Endodermal cell (in vitro differentiated cells): ENCODE results near the gene SIAH3. TPM values are rescaled to one million over a fixed set of nuclear protein-coding genes. Genes with fewer than 3 reads are reported as not detected.

Experiments
- DNase-seq: peaks from one replicate; pipeline ENCODE4 v3.0.0-alpha.2; 2017
- H3K27ac ChIP-seq: 2 replicates; pipeline ENCODE4 v1.5.1; 2013; ENCODE audit warnings: mild to moderate bottlenecking, low read depth, low read length, moderate library complexity
- H3K27me3 ChIP-seq: 2 replicates; pipeline ENCODE4 v1.6.1; 2013; ENCODE audit warnings: mild to moderate bottlenecking, low read length, moderate library complexity; ENCODE audit not compliant: insufficient read depth, control insufficient read depth, poor library complexity, severe bottlenecking
- H3K36me3 ChIP-seq: 2 replicates; pipeline ENCODE4 v1.7.0; 2013; ENCODE audit warnings: mild to moderate bottlenecking, low read length, moderate library complexity; ENCODE audit not compliant: control insufficient read depth, insufficient read depth
- H3K4me1 ChIP-seq: one replicate; pipeline ENCODE4 v1.7.0; 2013; ENCODE audit warnings: low read length; ENCODE audit not compliant: control insufficient read depth, insufficient read depth
- H3K4me3 ChIP-seq: 2 replicates; pipeline ENCODE4 v1.5.1; 2013; ENCODE audit warnings: mild to moderate bottlenecking, low read length, moderate library complexity
- H3K9ac ChIP-seq: 2 replicates; pipeline ENCODE4 v1.6.1; 2013; ENCODE audit warnings: mild to moderate bottlenecking, low read length, moderate library complexity; ENCODE audit not compliant: poor library complexity, severe bottlenecking; ENCODE audit errors: extremely low read depth
- H3K9me3 ChIP-seq: 2 replicates; pipeline ENCODE4 v1.6.1; 2013; ENCODE audit warnings: mild to moderate bottlenecking, low read length, moderate library complexity; ENCODE audit not compliant: control insufficient read depth
- H3K27ac Mint-ChIP-seq: 2 replicates; pipeline ENCODE4 v1.8.0; 2020; ENCODE audit warnings: mixed read lengths
- H3K27me3 Mint-ChIP-seq: 2 replicates; pipeline ENCODE4 v1.8.0; 2021; ENCODE audit warnings: mild to moderate bottlenecking, mixed read lengths; ENCODE audit not compliant: insufficient read depth
- H3K36me3 Mint-ChIP-seq: 2 replicates; pipeline ENCODE4 v1.8.0; 2020; ENCODE audit warnings: low read depth, mixed read lengths
- H3K4me1 Mint-ChIP-seq: 2 replicates; pipeline ENCODE4 v1.8.0; 2020; ENCODE audit warnings: mixed read lengths
- H3K4me3 Mint-ChIP-seq: 2 replicates; pipeline ENCODE4 v1.8.0; 2020; ENCODE audit warnings: mild to moderate bottlenecking, moderate library complexity, mixed read lengths
- H3K9me3 Mint-ChIP-seq: 2 replicates; pipeline ENCODE4 v1.8.0; 2020; ENCODE audit warnings: mild to moderate bottlenecking, mixed read lengths
- CTCF ChIP-seq: fragments of 200-600 bp; sonication (generic); conservative IDR thresholded peaks from 2 replicates; pipeline ENCODE4 v1.5.0; 2021; ENCODE audit warnings: antibody characterized with exemption, mild to moderate bottlenecking
- WGBS, 2 experiments: methylation state at CpG; one replicate each; pipeline versions ENCODE4 v1.1.5 to v1.1.7; 2013; ENCODE audit warnings: missing lambda C conversion rate in 2 of 2, mixed read lengths in 1 of 2; ENCODE audit not compliant: insufficient coverage in 1 of 2, insufficient read length in 1 of 2; 5-methylcytosine and 5-hydroxymethylcytosine counted together
- total RNA-seq, 2 donors: library from RNA; stranded (reverse); fragmentation: NEBNext Ultra II Directional in 1 of 2; extraction: Animal tissue kit (Norgen Biotek cat#: 25700) in 1 of 2; gene quantifications; 2 replicates in 1 of 2; 3 replicates in 1 of 2; pipeline ENCODE4 v1.2.1, GENCODE V29; 2021

The SIAH3 gene
- total RNA-seq, 2 donors from 2014 or later: not detected

DNA sequence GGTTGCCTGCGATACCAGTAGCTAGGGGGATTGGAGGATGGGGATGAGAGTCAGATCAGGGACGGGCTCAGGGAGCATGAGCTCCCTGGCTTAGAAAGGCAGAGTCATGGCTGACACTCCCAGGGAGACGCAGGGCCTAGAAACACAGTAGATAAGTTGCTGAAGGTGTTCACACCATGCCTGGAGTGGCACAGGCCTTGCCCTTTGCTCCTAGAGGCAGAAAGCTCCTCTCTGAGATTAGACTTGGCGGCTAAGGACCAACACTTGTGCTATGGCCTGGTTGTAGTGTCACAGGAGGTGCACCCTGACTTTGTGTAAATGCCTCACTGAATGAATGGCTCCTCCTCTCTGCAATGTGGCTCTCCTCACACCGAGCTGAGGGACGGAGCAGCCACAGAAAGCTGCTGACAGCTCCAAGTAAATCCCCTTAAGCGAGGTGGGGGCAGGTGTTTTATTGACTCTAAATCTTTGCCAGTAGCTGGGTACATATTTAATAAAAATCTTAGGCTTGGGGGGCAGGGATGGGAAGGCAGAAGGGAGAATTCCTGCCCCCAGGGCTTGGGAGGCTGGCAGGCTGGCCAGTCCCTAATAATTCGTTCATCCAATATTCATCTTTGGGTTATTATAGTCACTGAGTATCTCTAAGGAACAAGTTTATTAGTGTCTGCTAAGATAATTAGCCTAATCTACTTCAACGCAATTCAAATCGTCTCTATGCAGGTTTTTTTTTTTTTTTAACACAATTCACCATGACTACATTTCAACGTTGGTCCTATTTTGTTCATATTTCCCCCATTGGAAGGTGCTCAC is 54.9 kb downstream of the SIAH3 start:
- H3K4me1 ChIP-seq: peaks cover 11% of the 10 kb centered on the region
- H3K27me3 ChIP-seq: no peaks in the 10 kb centered on the region
- Mint-ChIP-seq H3K36me3 (no peaks in the 10 kb centered on the region), H3K4me1 (peaks cover 17% of the 10 kb centered on the region), H3K9me3 (peaks cover 3% of the 10 kb centered on the region), H3K27me3 (no peaks in the 10 kb centered on the region), H3K4me3 (no peak overlapping the region), H3K27ac (peak overlapping the region; percentile 64)
- DNase-seq: peak; percentile 48
- peak overlapping the region; percentile 58 for H3K27ac ChIP-seq
- H3K9me3 ChIP-seq: peaks cover 11% of the 10 kb centered on the region
- H3K9ac ChIP-seq: no peak overlapping the region
- 77 to 81% methylated on average over 6 to 11 of the region's 11 CpGs for WGBS, 2 experiments
- no peak for TF ChIP-seq CTCF
- no peak overlapping the region for H3K4me3 ChIP-seq
- no peaks in the 10 kb centered on the region for H3K36me3 ChIP-seq

DNA sequence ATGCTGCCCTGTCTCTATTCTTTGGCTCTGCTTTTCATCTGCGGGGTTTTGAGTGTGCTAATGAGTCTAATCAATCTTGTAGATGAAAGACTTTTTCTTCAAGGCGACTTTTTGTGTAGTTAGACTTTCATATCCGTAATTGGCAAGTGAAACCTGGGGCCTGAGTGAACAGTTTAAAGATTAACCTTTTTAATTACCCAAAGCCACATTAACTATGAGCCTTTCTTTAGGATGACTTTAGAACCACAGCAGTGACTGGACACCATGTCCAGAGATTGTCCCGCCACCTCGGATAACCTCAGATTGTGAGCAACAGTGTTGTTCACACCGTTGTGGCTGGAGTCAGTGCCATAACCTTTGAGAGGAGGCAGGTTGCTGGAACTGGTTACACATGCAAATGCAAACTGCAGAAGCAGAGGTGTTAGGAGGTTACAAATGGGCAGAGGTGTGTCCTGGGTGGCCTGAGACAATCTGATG is 58.7 kb downstream of the SIAH3 start:
- Histone ChIP-seq H3K27me3 (no peaks in the 10 kb centered on the region), H3K9ac (no peak overlapping the region), H3K36me3 (no peaks in the 10 kb centered on the region), H3K4me1 (peaks cover 22% of the 10 kb centered on the region), H3K27ac (no peak overlapping the region), H3K9me3 (peaks cover 11% of the 10 kb centered on the region), H3K4me3 (no peak overlapping the region)
- H3K9me3 Mint-ChIP-seq: peaks cover 3% of the 10 kb centered on the region
- WGBS, 2 experiments: 90 to 95% methylated on average over 4 to 6 of the region's 6 CpGs
- H3K27ac Mint-ChIP-seq: no peak overlapping the region
- no peaks in the 10 kb centered on the region for H3K27me3 Mint-ChIP-seq
- no peak overlapping the region for H3K4me3 Mint-ChIP-seq
- peaks cover 31% of the 10 kb centered on the region for H3K4me1 Mint-ChIP-seq
- no peak for TF ChIP-seq CTCF
- H3K36me3 Mint-ChIP-seq: no peaks in the 10 kb centered on the region
- peak; percentile 23 for DNase-seq

- Mint-ChIP-seq H3K27ac (no peak overlapping the region), H3K36me3 (no peaks in the 10 kb centered on the region), H3K9me3 (no peaks in the 10 kb centered on the region), H3K4me3 (no peak overlapping the region), H3K4me1 (peaks cover 17% of the 10 kb centered on the region), H3K27me3 (no peaks in the 10 kb centered on the region)
- DNase-seq: no peak
- no peak overlapping the region for H3K9ac ChIP-seq
- H3K27me3 ChIP-seq: no peaks in the 10 kb centered on the region
- no peak overlapping the region for H3K27ac ChIP-seq
- no peaks in the 10 kb centered on the region for H3K36me3 ChIP-seq
- H3K9me3 ChIP-seq: no peaks in the 10 kb centered on the region
- H3K4me3 ChIP-seq: no peak overlapping the region
- WGBS, 2 experiments: 71 to 100% methylated on average over 1 to 2 of the region's 2 CpGs
- TF ChIP-seq CTCF: no peak
- peaks cover 11% of the 10 kb centered on the region for H3K4me1 ChIP-seq
Observed at GRCh38 chr13:45788011-45788410, 63.5 kb downstream of the SIAH3 start.
